GM19239 (cell line): ENCODE results near the gene STX8.
"Not testable (repeated sequence)": the region's sequence is repeated elsewhere in the genome, so short reads cannot be mapped to it uniquely, and the experiment has no call there.

Experiments used
- DNase-seq: peaks from one replicate; pipeline ENCODE4 v3.0.0; 2011; ENCODE audit warnings: low spot score; ENCODE audit not compliant: insufficient read length
- FAIRE-seq: peaks from 2 replicates; lab custom pipeline; 2011; peaks lifted over from hg19 to GRCh38; lab: Jason Lieb, UNC

Gene STX8

DNA sequence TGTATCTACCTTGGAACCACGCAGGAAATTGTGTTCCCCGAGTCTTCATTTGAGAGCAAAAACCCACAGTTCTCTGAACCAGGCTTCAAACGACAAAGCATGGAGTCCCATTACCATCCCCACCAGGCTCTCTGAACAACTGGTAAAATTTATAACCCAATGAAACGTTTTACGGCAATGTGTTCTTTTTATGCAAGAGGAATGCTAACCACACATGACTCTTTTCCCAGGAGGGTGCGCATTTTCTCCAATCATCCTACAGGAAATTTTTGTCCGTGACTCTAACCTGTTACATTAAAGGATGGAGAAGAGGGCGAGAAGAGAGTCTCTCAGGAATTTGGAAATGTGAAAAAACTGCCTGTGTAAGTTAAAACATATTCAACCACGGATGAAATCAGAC, 17.8 kb downstream of the STX8 start:
- DNase-seq, result no peak
- FAIRE-seq, result no peak

DNA sequence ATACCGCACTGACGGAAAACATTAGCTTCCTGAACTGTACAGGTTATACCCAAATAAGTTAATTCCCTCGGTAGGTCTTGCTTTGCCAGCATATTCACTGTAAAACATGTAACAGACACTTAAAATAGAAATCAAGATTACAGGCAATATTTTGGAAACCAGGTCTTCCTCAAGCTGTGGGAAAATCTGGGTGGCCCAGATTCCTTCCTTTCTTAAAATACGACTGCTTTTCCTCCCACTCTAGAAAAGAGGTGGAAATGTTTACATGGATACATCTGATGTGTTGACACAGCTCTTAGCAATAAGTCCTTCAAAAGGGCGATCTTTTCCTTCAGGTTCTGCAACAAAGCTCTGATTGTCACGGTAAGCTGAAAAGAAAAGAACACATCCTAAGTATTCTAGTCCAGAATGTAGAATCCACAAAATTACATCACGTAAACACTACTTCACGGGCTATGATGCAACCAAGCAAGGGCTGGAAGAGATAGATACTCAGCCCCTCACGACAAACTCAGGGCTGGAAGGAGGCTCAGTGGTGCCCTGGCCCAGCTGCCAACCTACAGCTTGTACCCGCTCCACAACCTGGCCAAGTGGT, 18.4 kb downstream of the STX8 start:
- no peak for DNase-seq
- FAIRE-seq, result no peak

DNA sequence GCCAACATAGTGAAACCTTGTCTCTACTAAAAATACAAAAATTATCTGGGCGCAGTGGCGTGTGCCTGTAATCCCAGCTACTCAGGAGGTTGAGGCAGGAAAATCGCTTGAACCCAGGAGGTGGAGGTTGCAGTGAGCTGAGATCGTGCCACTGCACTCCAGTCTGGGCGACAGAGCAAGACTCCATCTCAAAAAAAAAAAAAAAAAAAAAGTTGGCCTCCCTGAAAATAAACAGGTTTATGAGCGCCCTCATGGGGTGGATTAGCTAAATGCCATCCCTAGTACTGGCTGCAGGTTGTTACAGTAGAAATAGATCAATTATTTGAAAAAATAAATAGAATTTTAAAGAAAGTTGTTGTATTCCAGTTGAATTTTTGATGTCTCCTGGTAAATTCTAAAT, 20.9 kb downstream of the STX8 start:
- not testable (repeated sequence) for FAIRE-seq
- peak; percentile 9 for DNase-seq

DNA sequence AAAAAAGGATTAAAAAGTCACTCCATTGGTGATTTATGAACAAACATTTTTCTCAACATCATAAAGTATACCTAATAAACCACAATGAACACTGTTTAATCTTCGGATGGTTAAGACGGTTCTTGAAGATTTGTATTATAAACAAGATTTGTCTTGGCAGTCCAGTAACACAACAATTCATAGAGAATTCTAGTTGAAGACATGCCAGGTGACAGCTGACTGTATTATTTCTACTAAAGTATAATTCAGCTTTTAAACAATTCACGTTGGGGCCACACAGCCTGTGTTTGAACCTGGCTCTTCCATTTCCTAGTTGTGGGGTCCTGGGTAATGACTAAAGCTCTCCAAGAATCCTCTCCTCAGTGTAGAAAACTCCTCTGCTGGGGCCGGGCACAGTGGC, 22.0 kb downstream of the STX8 start:
- FAIRE-seq, result no peak

DNA sequence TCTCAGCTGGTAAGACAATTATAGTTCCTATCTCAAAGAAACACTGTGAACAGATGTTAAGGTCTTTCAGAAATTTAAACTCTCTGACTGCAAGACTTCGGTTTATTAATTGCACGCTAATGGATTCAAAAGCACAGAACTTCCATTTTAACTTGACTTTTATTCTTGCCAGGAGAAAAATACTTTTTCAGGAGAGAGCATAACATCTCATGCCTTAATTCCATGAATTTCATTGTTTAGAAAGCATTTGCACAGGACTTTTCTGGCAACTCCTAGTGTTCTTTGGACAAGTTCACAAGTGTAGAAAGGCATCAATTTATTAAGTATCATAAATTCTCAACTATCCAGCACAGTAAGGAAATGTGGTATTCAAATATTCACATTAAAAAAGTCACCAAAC, 22.4 kb downstream of the STX8 start:
- FAIRE-seq (no peak), DNase-seq (no peak)

More for the DNA sequence above, 22.0 kb downstream of the STX8 start:
- DNase-seq, result no peak

DNA sequence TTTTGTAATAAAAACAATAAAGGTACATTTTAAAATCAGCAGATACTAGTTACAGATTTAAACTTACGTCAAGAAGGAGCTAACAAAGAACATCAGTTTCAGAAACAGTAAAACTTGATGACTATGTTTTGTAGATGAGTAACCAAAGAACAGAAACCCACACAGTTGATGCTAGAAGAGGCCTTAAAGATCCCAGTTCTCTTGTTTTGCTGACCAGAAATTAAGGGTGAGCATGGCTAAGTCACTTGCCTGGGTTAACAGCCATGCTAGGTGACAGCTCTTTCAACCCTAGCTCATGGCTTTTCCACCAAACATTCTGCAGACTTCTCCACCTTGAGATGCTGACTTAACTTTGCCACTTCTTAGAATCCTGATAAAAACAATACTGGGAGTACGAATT, 26.4 kb downstream of the STX8 start:
- no peak for DNase-seq
- no peak for FAIRE-seq

DNA sequence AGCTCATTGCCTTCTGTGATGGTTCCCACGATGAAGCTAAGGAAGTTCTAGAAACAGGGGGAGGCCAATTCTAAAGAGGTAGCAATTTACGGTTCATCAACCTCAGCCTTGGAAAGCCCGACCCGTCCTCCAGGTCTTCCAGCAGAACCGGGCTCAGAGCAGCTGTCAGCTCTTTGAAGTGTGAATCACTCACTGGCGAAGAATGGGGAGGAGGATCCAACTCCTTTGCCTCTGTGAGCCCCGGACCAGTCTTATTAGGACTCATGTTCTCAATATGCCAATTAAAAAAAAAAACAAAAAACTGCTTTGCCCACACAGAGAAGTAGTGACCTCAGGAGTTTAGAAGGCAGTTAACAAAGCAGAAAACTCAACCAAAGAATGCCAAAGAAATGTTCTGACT, 31.4 kb downstream of the STX8 start:
- no peak for FAIRE-seq

DNA sequence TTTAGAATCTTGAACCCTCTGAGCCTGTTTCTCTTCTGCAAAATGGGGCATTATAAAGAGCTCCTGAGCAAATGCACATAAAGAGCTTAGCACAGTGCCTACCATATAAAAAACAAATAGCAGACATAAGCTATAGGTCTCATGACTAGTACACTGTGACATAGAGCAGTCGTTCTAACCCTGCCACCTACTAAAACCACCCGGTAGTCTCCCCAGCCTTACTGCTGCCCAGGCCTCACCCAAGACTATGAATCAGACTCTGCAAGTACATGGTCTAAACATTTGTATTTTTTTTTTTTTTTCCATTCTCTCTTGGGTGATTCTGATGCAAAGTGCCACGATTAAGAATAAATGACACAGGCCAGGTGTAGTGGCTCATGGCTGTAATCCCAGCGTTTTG, 33.9 kb downstream of the STX8 start:
- FAIRE-seq (no peak), DNase-seq (no peak)

More for the DNA sequence above, 31.4 kb downstream of the STX8 start:
- DNase-seq, result no peak

DNA sequence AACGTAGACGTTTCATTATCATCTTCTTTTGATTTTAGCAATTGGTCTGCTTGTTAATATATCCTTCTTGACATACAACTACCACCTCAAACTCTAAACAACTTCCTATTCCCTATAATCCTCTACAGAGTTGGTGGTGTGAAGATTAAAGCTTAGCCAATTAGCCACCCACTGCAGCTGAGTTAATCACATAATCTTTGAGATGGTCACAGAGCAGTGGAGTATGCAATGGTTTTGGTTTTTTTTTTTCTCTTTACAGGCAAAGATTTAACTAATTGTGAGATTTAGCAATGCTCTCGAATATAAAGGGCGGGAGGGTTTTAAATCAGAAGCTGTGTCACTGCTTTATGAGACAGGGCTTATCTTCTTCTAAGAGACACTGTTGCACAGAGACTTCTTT, 37.0 kb downstream of the STX8 start:
- DNase-seq (no peak), FAIRE-seq (no peak)

DNA sequence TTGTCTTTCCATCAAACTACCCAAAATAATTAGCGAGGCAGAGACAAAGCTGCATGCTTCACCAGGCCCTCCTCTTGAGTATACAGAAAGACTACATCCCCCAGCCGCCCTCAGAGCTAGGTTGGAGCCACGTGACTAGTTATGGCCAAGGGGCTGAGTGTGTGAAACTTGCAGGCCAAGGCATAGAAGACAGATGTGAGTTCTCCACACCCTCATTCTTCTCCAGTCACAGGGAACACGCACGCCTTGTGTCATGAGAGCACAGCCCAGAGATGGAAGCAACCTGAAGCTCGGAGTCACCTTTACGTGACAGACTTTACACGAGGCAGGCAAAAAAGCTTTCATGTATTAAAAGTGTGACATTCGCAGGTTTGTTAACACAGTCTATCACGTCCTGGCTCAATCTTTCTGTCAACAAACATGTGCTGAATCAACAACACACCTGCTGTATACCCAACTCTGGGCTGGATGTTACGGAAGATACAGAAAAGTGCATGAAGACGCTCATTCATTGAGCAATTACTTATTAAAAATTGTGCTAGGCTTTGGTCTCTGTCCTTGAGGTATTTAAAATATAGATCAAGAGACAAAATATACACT, 38.3 kb downstream of the STX8 start:
- FAIRE-seq (no peak), DNase-seq (no peak)

DNA sequence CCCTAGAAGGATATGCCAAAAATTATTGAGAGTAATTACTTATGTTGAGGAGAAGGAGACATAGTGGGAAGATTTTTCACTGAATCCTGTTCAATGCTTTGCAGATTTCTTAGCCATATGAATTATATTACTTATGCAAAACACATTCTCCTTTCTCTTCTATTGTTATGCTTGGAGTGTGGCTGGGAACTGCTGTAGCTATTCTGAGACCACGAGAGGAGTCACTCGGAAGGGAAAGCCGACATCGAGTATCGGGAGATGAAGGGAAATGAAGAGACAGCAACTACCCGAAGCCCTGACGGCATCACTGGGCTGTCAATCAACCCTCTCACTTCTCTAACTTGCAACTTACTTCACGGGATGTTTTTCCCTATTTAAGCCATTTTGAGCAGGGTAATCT, 39.6 kb downstream of the STX8 start:
- no peak for FAIRE-seq
- DNase-seq, result no peak

DNA sequence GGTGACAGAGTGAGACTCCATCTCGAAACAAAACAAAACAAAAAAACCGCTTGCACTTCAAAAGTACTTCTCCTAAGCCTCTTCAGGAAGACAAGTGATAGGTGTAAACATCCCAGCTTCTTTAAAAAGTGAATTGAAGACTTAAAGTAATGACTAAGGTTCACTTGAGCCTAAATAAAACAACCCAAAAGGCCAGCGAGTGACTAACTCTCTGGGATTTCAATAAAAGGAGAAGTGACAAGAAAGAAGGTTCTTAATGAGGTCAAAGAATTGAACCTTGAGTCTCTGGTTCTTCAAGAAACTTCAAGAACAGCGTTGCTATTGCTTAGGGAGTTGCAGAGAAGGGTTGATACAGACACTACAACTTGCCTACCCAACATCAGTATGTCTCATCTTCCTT, 42.2 kb downstream of the STX8 start:
- no peak for FAIRE-seq
- no peak for DNase-seq

DNA sequence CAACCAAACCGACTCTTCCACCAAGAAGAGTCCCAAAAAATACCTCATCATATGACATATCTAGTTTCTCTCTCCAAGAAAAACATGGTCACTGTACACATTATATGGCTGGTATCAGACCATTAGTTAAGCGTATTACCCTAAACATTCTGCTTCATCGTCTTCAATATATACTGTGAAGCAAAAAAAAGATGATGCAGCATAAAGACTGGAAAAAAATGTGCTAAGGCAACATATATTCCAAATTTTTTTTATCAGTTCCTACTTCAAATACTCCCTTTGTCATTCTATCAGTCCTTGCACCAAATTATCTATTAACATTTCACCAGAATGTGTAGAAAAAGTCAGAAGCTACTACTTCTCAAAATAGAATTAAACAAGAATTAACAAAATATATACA, 42.9 kb downstream of the STX8 start:
- FAIRE-seq (no peak), DNase-seq (no peak)

DNA sequence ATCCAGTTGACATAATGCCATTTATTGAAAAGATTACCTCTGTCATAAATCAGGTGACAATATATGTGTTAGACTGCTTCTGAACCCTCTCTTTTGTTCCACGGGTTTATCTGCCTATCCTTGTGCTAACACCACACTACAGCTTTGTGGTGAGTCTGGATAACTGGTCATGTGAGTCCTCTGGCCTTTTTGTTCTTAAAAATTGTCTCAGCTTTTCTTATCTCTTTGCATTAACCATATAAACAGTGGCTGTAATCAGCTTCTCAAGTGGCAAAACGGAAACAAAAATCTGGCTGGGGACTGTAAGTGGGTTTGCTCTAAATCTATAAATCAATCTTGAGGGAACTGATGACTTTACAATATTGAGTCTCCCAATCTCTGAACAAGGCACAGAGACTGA, 44.6 kb downstream of the STX8 start:
- DNase-seq (no peak), FAIRE-seq (no peak)

DNA sequence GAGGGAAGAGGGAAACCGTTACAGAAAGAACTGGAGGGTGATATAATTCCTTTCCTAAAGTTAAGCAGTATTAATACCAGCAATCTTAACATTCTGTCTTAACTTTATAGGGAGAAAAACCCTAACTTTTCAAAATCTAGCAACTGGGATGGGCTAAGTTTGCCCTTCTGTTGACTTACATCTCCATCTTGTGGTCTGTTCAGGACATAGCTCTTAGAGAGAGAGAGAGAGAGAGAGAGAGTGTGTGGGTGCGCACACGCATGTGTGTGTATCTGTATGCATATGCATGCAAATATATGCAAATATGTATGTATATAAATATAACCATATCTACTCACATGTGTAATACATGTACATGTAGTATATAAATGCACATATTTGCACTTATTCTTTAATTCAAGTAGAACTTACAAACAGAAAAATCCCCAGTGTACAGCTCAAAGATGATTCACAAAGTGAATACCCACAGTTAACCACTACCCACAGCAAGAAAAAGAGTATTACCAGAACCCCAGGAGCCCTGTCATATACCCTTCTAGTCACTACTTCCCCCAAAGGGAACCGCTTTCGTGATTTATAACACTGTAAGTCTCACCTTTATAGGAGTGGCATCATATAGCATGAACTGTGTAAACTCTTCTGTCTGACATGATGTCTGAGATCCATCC, 46.5 kb downstream of the STX8 start:
- DNase-seq, result peak; percentile 12
- no peak for FAIRE-seq

DNA sequence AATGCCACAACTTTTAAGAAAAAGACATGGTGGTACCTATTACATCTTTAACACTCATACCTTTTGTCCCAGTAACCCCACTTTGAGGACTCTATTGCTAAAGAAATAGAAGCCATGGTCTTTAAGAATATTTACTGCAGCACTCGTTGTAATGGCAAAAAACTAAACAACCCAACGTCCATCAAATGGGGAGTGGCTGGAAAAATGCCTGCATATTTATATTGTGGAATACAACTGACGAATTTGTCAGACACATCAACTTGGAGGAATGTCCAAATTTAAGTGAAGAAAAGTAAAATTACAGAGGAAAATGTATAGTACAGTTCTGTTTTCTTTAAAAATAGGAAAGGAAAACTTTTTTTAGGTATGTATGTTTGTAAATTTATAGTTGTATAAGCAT, 47.8 kb downstream of the STX8 start:
- DNase-seq (no peak), FAIRE-seq (no peak)

DNA sequence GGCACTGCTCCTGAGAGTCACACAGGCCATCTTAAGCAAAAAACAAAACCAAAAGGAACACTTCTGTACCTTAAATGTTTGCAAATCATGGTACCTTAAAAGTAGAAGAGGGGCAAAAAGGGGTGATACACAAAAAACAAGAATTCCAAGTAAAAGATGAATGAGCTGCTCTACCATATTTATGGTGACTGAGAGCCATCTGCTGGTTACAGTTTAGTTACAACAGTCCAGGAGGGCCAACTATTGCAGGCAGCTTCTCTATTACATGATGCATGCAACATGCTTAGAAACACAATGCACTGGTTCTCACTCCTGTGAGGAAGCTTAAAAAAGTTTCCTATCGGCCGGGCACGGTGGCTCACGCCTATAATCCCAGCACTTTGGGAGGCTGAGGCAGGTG, 53.5 kb downstream of the STX8 start:
- DNase-seq (no peak), FAIRE-seq (peak; percentile 4)

DNA sequence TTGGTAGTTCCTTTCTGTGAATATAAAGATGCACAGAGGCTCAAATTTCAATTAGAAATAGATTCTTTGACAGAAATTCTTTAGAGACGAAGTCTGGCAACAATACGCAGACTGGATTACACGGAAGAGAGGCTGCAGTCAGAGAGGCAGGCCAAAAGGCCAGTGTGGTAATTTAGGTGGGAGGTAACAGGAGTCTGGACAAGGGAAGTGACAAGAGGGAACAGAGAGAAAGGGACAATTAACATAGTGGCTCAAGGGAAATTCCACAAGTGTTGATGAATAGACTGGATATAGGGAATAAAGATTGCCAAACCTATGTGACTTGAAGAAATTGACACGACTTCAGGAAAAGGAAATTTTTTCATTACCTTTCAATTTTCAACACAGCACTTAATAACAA, 54.6 kb downstream of the STX8 start:
- DNase-seq, result no peak
- FAIRE-seq, result no peak

DNA sequence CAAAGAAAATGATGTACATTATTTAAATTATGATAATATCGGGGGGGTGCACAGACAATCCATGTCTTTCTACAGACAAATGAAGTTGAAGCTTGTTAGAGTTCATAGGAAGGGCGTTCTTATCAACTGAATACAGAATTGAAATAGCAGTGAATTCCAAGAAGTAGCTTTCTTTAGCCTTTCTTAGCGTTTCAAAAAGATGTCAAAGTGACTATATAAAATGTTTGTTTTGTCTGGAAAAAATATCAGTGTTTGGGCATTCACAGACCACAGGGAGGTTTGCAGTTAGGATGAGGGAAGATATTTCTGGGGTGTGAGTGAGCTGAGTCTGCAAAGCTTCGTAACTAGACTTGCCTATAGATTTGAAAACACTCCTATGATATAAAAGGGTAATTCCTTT, 55.0 kb downstream of the STX8 start:
- FAIRE-seq, result no peak
- no peak for DNase-seq

DNA sequence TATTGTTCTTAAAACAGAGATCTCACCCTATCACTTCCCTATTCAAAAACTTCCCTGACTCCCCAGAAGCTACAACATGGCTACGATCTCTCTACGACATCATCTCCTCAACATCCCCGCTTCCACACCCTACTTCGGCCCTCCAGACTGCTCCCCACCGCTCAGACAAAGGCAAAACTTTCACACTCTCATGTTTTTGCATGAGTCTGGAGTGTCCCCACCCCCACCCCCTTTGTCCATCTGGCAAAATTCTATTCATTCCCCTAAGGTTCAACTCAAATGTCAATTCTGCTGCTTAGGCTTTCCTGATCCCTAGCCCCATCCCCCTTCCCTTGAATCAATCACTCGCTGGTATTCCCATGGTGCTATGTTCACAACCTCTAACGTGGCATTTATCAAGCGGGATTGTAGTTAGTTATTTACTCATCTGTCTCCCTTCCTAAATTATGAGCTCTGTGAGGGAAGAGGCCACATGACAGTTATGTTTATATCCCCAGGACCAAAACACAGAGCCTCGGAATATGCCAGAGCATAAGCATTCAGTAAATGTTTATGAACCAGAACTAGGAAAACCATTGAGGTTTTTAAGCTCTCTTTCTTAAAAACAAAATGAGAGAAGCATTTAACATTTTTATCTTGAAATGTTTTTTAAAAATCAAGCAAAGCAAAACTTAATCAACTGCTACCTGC, 55.9 kb downstream of the STX8 start:
- no peak for FAIRE-seq
- no peak for DNase-seq

DNA sequence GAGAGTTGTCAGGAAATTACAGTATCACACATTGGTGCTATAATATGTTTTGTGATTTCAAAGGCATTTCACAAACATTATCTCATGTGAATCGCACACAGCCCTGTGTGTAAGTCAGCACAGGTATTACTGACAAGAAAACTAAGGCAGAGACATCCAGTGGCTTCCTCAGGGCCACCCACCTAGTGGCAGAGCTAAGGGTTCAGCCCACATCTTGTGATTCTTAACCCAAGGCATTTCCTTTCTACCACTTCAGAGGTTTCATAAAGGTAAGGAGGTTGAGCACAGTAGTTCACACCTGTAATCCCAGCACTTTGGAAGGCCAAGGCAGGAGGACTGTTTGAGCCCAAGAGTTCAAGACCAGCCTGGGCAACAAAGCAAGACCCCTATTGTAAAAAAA, 58.2 kb downstream of the STX8 start:
- DNase-seq (no peak), FAIRE-seq (no peak)
